H9 (cell line): Measurements from ENCODE around the gene TBXA2R. TPM values are rescaled to one million over a fixed set of nuclear protein-coding genes. Genes with fewer than 3 reads are reported as not detected.

Experiments
- DNase-seq: peaks from one replicate; pipeline ENCODE4 v3.0.0-alpha.2; 2017
- H2AFZ ChIP-seq: one replicate; pipeline ENCODE4 v1.6.1; 2013; ENCODE audit warnings: mild to moderate bottlenecking, low read length, control low read depth, moderate library complexity
- H2AK5ac ChIP-seq: 2 replicates; pipeline ENCODE4 v1.6.1; 2013; ENCODE audit warnings: low read length, control low read depth, mixed read lengths; ENCODE audit not compliant: insufficient read length
- H2BK120ac ChIP-seq: one replicate; pipeline ENCODE4 v1.6.1; 2013; ENCODE audit warnings: low read depth, mild to moderate bottlenecking, low read length, control low read depth, inconsistent platforms; ENCODE audit not compliant: poor library complexity, severe bottlenecking
- H2BK12ac ChIP-seq: 2 replicates; pipeline ENCODE4 v1.6.1; 2013; ENCODE audit warnings: low read length, control low read depth, mixed read lengths, low read depth; ENCODE audit not compliant: insufficient read length
- H2BK15ac ChIP-seq: 2 replicates; pipeline ENCODE4 v1.6.1; 2013; ENCODE audit warnings: low read depth, low read length, control low read depth
- H2BK20ac ChIP-seq: one replicate; pipeline ENCODE4 v1.6.1; 2013; ENCODE audit warnings: low read depth, mild to moderate bottlenecking, low read length, control low read depth, inconsistent platforms; ENCODE audit not compliant: poor library complexity, severe bottlenecking
- H2BK5ac ChIP-seq: 2 replicates; pipeline ENCODE4 v1.6.1; 2013; ENCODE audit warnings: low read length, control low read depth, mixed read lengths; ENCODE audit not compliant: insufficient read length
- H3K14ac ChIP-seq: 2 replicates; pipeline ENCODE4 v1.6.1; 2013; ENCODE audit warnings: low read length, control low read depth; ENCODE audit not compliant: insufficient read depth
- H3K18ac ChIP-seq: 2 replicates; pipeline ENCODE4 v1.6.1; 2013; ENCODE audit warnings: low read depth, mild to moderate bottlenecking, mixed read lengths, low read length, control low read depth; ENCODE audit not compliant: insufficient read length
- H3K23ac ChIP-seq: 2 replicates; pipeline ENCODE4 v1.6.1; 2013; ENCODE audit warnings: low read length, control low read depth, mixed read lengths, low read depth; ENCODE audit not compliant: insufficient read length
- H3K23me2 ChIP-seq: 2 replicates; pipeline ENCODE4 v1.6.1; 2013; ENCODE audit warnings: low read depth, mild to moderate bottlenecking, mixed read lengths, low read length, control low read depth; ENCODE audit not compliant: insufficient read length, poor library complexity, severe bottlenecking
- H3K27ac ChIP-seq: 2 replicates; pipeline ENCODE4 v1.5.1; 2013; ENCODE audit warnings: low read length, control low read depth, mixed read lengths, low read depth; ENCODE audit not compliant: insufficient read length
- H3K27me3 ChIP-seq: 2 replicates; pipeline ENCODE4 v1.6.1; 2013; ENCODE audit warnings: low read length, control low read depth, inconsistent platforms; ENCODE audit not compliant: insufficient read depth
- H3K4ac ChIP-seq: 2 replicates; pipeline ENCODE4 v1.6.1; 2013; ENCODE audit warnings: low read depth, mild to moderate bottlenecking, control low read depth, inconsistent platforms, low read length, moderate library complexity
- H3K4me1 ChIP-seq: 2 replicates; pipeline ENCODE4 v1.6.1; 2013; ENCODE audit warnings: low read length, control low read depth, inconsistent platforms; ENCODE audit not compliant: insufficient read depth
- H3K4me2 ChIP-seq: 2 replicates; pipeline ENCODE4 v1.6.1; 2013; ENCODE audit warnings: low read length, control low read depth, mixed read lengths; ENCODE audit not compliant: insufficient read length, insufficient read depth
- H3K56ac ChIP-seq: 2 replicates; pipeline ENCODE4 v1.6.1; 2013; ENCODE audit warnings: low read depth, mild to moderate bottlenecking, mixed read lengths, low read length, control low read depth; ENCODE audit not compliant: insufficient read length
- H3K79me1 ChIP-seq: 2 replicates; pipeline ENCODE4 v1.6.1; 2013; ENCODE audit warnings: low read depth, mild to moderate bottlenecking, moderate library complexity, low read length, control low read depth, inconsistent platforms; ENCODE audit not compliant: insufficient read depth, poor library complexity, severe bottlenecking
- H3K79me2 ChIP-seq: 2 replicates; pipeline ENCODE4 v1.6.1; 2013; ENCODE audit warnings: low read length, control low read depth, inconsistent platforms; ENCODE audit not compliant: insufficient read depth
- H3K9ac ChIP-seq: 2 replicates; pipeline ENCODE4 v1.6.1; 2013; ENCODE audit warnings: low read length, control low read depth, mixed read lengths; ENCODE audit not compliant: insufficient read length; ENCODE audit errors: extremely low read depth
- H3K9me3 ChIP-seq: one replicate; pipeline ENCODE4 v1.6.1; 2013; ENCODE audit warnings: low read depth, low read length, inconsistent platforms; ENCODE audit not compliant: control insufficient read depth
- H3T11ph ChIP-seq: one replicate; pipeline ENCODE4 v1.6.1; 2013; ENCODE audit warnings: mild to moderate bottlenecking, low read length, control low read depth, inconsistent platforms
- H4K20me1 ChIP-seq: one replicate; pipeline ENCODE4 v1.6.1; 2013; ENCODE audit not compliant: control insufficient read depth, insufficient read length, insufficient read depth
- H4K5ac ChIP-seq: 2 replicates; pipeline ENCODE4 v1.6.1; 2013; ENCODE audit warnings: low read depth, mild to moderate bottlenecking, mixed read lengths, low read length, control low read depth; ENCODE audit not compliant: insufficient read length
- H4K8ac ChIP-seq: replicated peaks from 2 replicates; pipeline ENCODE4 v1.6.1; 2013; ENCODE audit warnings: low read length, control low read depth, mixed read lengths, low read depth; ENCODE audit not compliant: insufficient read length
- H4K91ac ChIP-seq: 2 replicates; pipeline ENCODE4 v1.6.1; 2013; ENCODE audit warnings: low read depth, mild to moderate bottlenecking, moderate library complexity, mixed read lengths, low read length, control low read depth; ENCODE audit not compliant: insufficient read length
- H3K27ac Mint-ChIP-seq, 3 experiments: 2 replicates in 2 of 3; 3 replicates in 1 of 3; pipeline ENCODE4 v1.8.0; 2020 to 2021; ENCODE audit warnings: mixed read lengths in 3 of 3, mild to moderate bottlenecking in 1 of 3, moderate library complexity in 1 of 3
- H3K27me3 Mint-ChIP-seq: 2 replicates; pipeline ENCODE4 v1.8.0; 2021; ENCODE audit warnings: low read depth, mild to moderate bottlenecking, moderate library complexity, mixed read lengths
- H3K36me3 Mint-ChIP-seq, 3 experiments: 2 replicates in 2 of 3; 3 replicates in 1 of 3; pipeline ENCODE4 v1.8.0; 2020 to 2021; ENCODE audit warnings: low read depth in 3 of 3, mixed read lengths in 3 of 3; ENCODE audit not compliant: insufficient read depth in 1 of 3
- H3K4me1 Mint-ChIP-seq, 2 experiments: 2 replicates each; pipeline ENCODE4 v1.8.0; 2020; ENCODE audit warnings: mixed read lengths in 2 of 2
- H3K4me3 Mint-ChIP-seq, 2 experiments: 2 replicates in 1 of 2; 3 replicates in 1 of 2; pipeline ENCODE4 v1.8.0; 2020 to 2021; ENCODE audit warnings: mild to moderate bottlenecking in 2 of 2, mixed read lengths in 2 of 2, moderate library complexity in 1 of 2
- H3K9me3 Mint-ChIP-seq, 2 experiments: 2 replicates in 1 of 2; 3 replicates in 1 of 2; pipeline ENCODE4 v1.8.0; 2020; ENCODE audit warnings: mild to moderate bottlenecking in 2 of 2, mixed read lengths in 2 of 2, moderate library complexity in 1 of 2
- CTCF ChIP-seq: fragments of 200-600 bp; sonication (generic); conservative IDR thresholded peaks from 3 replicates; pipeline ENCODE4 v1.8.0; 2021; ENCODE audit warnings: antibody characterized with exemption, mild to moderate bottlenecking
- WGBS: extraction: QIAGEN DNeasy Blood & Tissue Kit; methylation state at CpG from one replicate; pipeline ENCODE4 v1.1.7; 2013; ENCODE audit warnings: missing lambda C conversion rate, low lambda C conversion rate, mixed read lengths; ENCODE audit not compliant: insufficient read length; ENCODE audit errors: extremely low coverage; 5-methylcytosine and 5-hydroxymethylcytosine counted together
- total RNA-seq: library from RNA; stranded (reverse); gene quantifications from 2 replicates; pipeline ENCODE4 v1.2.1, GENCODE V29; 2021

TBXA2R gene
- total RNA-seq, 1 experiment from 2014 or later = 0.63 TPM

- Mint-ChIP-seq H3K27me3 (no peaks in the 10 kb centered on the region), H3K27ac (no peak overlapping the region; a peak in 1 of 7 replicates), H3K9me3 (no peaks in the 10 kb centered on the region), H3K4me1 (no peaks in the 10 kb centered on the region), H3K4me3 (no peak overlapping the region), H3K36me3 (peaks cover 9 to 46% (median 39%) of the 10 kb centered on the region in 3 experiments)
- Histone ChIP-seq H3K14ac (no peak overlapping the region), H4K91ac (no peak overlapping the region), H3K23ac (no peak overlapping the region), H3K23me2 (no peaks in the 10 kb centered on the region), H3T11ph (no peak overlapping the region), H2BK120ac (no peak overlapping the region), H3K27ac (no peak overlapping the region), H3K18ac (no peak overlapping the region), H3K4me2 (no peak overlapping the region), H3K79me2 (no peaks in the 10 kb centered on the region), H3K4me1 (no peaks in the 10 kb centered on the region), H3K79me1 (no peaks in the 10 kb centered on the region), H2AK5ac (no peak overlapping the region), H3K9ac (no peak overlapping the region), H3K9me3 (no peaks in the 10 kb centered on the region), H4K5ac (no peak overlapping the region), H3K56ac (no peak overlapping the region), H3K27me3 (no peaks in the 10 kb centered on the region), H2BK5ac (no peak overlapping the region), H2AFZ (no peak overlapping the region), H2BK20ac (no peak overlapping the region), H2BK12ac (no peak overlapping the region), H2BK15ac (no peak overlapping the region), H4K20me1 (no peaks in the 10 kb centered on the region), H4K8ac (no peak overlapping the region), H3K4ac (no peak overlapping the region)
- TF ChIP-seq CTCF = no peak
- DNase-seq = no peak
- no CpG with 5 or more reads among the region's 36 CpGs for WGBS
Measured at GRCh38 chr19:3656073-3656746, 49.5 kb upstream of the TBXA2R start.
